Amniotic epithelial cell (primary cell): ENCODE measurements around the gene SPOCK1.
"Not testable (repeated sequence)": the region's sequence is repeated elsewhere in the genome, so short reads cannot be mapped to it uniquely, and the experiment has no call there.

Source experiments
- DNase-seq: peaks from one replicate; pipeline ENCODE4 v3.0.0-alpha.2; 2010; ENCODE audit warnings: low read depth

SPOCK1 gene

DNA sequence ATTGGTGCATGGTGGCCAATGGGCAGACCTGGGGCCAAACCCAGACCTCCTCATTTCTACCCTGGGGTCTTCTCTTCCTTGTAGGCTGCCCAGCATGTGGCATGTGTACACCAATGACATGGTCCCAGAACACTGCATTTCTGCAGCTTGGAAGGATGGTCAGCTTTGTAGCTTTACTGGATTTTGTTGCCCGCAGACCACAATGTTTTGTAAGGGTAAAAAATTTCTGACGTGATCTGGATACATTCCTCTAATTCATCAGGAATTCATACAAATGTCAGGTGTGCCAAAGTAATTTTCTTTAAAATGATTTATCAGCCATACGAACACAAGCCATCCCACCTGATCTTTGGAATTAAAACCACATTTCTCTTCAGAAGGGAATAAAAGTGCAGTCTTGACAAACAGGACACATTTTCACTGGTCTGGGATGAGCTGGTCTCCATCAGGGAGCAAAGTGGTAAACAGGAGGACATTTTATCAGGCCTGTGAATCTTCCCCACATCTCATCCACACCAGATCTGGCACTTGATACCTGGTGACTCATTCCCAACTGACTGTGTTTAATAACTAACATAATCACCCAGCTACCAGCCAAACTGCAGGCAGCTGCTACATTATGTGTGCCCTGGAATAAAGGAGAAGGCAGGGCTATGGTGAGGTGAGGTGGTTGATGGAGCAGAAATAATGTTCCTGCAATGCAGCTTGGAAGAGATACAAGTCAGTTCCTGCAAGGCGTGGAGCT is 103.9 kb downstream of the SPOCK1 start:
- peak; percentile 41 for DNase-seq

DNA sequence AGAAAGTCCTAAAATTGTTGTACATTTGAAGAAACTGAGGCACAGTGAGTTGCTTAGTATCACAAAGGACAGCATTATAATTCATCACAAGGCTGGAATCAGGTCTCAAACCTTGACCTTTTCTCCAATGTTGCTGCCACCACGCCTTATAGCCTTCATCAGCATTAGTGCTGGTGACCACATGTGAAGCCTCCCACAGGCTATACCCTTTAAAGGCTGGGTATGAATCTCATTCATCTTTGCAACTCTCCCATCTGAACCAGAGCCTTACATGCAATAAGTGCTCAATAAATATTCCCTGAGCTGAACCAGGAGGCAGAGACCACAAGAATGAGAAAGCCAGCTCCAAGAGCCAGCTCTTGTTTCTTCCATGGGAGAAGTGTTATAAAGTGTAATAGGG is 104.7 kb downstream of the SPOCK1 start:
- DNase-seq = no peak

DNA sequence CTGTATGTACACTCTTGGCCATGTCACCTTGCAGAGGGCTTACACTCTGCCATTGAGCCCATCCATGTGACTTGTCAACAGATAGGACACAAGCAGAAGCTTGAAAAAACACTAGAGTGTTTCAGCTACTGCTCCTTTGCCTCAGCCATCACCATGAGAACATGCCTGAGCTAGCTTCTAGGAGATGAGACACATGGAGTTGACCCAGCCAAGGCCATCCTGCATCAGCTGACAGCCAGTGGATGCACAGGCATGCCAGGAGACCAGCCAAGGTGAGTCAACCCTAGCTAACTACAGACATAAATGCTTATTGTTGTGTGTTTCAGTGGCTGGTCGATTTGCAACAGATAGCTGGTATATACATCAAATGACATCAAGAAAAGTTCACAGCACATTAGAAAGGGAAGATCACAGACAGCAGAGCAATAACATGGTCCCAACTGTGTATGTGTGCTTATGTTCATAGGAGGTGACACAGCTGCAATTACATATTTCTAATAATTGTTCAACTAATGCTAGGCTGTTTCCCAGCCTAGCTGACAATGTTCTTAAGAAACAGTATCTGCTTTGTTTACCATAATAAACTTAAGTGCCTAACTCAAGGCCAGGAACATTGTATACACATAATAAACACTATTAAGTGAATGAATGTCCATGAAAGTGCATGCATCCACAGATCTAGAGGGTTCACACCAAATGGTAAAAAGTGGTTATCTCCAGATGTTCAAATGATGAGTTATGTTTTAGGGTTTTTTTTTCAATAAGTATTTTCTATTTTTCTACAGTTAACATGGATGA is 105.7 kb downstream of the SPOCK1 start:
- DNase-seq = no peak

DNA sequence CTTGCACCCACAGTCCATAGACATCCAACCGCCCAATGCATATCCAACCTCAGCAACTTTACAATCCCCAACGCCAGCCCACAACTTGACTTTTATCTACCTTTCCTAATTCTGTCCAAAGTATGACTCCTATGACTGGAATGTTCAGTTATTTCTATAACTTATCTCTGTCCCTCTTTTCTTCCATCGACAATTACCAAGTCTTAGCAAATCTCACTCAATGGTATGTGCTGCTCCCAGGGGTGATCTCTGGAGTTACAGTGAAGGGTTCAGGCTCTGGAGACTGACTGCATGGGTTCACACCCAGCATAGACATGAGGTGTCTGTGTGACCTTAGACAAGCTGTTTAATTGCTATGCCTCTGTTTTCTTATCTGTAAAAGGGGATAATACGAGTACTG is 106.9 kb downstream of the SPOCK1 start:
- DNase-seq = no peak

DNA sequence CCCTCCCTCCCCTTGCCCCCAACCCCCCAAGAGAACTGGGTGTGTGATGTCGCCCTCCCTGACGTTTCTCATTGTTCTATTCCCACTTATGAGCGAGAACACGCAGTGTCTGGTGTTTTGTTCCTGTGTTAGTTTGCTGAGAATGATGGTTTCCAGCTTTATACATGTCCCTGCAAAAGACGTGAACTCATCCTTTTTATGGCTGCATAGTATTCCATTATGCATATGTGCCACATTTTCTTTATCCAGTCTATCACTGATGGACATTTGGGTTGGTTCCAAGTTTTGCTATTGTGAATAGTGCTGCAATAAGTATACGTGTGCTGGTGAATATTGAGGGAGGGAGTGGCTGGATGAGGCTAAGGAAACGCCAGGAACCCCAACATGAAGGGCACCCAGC is 108.1 kb downstream of the SPOCK1 start:
- not testable (repeated sequence) for DNase-seq

DNA sequence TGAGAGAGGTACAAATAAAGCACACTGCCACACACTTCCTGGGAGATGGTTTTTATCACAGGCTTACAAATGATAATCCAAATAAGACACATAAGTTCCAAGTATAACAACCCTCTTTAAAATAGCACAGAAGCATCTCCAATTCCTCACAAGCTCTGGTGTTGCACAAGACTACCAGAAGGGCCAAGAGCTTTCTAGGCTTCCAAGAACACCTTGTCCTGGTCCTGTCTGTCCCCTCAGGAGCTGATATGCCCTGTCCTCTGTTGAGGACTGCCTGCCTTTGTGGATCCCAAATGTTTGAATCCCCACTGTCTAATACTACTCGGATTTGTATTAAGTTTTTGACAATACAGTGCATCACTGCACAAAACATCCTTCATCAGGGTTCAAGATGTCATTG is 110.1 kb downstream of the SPOCK1 start:
- no peak for DNase-seq

DNA sequence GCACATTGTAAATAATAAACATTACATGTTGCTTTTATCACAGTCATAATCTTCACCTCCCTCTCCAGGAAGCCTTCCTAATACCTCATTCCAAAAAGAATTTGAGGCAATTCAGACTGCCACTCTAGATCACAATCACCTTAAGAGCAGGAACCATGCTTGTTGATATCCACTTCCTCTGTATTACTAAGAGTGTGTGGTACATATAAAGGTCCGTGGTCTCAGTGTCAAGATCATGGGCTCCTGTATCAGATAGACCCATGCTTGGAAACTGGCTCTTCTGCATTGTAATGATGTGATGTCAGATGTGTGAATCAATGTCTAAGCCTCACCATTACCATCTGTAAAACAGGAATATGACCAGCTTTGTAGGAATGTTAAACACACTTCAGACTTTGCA is 114.1 kb downstream of the SPOCK1 start:
- no peak for DNase-seq

DNA sequence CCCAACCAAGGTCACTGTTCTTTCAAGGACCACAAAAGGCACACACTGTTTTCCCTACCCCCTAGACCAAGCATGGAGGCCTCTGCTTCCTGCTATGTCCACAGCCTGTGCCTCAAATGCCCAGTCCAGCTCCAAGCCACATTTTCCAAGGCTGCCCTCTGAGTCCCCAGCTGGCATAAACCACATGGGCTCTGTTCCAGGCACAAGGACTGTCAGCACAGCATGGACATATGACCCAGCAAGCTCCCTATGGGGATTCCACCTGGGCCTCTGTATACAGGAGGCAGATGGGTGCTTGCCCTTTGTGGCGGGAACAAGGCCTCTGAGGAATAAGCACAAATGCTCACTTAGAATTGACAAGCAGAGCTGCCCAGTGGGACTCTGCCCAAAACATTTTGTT is 115.2 kb downstream of the SPOCK1 start:
- DNase-seq = no peak

DNA sequence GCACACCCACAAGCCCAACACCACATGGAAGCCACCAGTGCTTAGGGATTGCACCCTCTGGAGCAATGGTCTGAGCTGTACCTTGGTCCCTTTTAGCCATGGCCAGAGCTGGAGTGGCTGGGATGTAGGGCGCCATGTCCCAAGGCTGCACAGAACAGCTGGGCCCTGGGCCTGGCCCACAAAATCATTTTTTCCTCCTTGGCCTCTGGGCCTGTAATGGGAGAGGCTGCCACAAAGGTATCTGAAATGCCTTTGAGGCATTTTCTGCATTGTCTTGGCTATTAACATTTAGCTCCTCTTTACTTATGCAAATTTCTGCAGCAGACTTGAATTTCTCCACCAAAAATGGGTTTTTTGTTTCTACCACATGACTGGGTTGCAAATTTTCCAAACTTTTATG is 117.6 kb downstream of the SPOCK1 start:
- DNase-seq = no peak

DNA sequence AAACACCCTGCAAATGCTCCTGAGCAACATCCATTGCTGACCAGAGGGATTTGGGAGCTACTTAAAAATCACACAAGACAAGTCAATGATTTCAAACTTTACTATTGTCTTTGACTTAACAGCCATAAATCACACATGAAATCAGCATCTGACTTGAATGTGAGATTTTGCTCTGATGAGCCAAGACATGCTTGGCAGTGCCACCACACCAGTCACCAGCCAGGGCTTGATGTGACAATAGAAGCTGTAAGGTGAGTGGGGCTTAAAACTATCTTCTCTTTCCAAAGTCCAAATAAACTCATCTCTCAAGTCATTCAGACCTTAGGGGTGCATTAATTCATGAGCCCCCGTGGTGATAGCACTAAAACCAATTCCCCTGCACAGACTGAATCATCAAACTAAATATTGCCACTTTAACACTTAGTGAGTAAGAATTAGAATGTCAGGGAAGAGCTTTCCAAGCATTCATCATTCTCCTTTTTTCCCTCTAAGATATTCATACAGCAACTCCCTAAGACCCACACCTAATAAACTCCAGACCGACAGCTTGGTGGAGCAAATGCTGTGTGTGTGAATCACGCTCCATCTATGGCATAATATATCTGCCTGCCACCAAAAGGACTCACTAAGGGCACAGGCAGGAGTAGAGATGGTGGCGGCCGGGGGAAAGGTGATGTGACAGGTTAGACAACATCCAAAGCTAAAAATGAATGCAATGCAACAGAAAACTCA is 119.4 kb downstream of the SPOCK1 start:
- DNase-seq = no peak

DNA sequence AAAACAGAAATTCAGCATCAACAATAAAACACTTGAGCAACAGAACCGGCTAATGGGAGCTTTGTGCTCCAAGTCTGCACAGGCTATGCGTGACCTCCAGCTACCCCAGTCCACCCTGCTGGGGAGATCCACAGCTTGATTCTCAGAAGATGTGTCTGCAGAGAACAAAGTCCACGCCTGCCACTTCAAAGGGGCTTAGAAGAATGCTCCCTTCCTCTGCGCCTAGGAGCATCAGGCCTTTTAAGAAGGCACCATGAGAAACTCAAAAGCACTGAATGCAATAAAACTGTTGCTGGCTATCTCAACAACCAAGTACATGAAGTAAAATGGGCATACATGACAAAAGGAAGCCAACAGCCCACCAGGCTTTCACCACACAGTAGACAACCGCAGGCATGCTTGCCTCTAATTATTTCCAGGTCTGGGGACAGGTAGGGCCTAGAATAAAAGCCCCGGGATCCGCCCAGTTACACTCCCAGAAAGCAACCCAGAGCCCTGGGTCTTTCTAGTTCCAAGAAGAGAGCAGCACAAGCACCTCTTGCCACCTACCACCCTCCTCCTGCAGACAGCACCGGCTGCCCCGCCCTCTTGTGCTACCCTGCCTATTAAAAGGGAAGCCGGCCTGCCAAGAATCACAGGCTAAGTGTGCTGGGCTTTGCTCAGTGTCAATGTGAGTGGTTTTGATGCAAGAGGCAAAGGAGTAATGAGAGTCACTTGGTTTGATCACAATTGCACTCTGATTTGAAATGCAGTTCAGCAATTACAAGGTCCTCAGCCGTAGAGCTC is 123.2 kb downstream of the SPOCK1 start:
- no peak for DNase-seq

DNA sequence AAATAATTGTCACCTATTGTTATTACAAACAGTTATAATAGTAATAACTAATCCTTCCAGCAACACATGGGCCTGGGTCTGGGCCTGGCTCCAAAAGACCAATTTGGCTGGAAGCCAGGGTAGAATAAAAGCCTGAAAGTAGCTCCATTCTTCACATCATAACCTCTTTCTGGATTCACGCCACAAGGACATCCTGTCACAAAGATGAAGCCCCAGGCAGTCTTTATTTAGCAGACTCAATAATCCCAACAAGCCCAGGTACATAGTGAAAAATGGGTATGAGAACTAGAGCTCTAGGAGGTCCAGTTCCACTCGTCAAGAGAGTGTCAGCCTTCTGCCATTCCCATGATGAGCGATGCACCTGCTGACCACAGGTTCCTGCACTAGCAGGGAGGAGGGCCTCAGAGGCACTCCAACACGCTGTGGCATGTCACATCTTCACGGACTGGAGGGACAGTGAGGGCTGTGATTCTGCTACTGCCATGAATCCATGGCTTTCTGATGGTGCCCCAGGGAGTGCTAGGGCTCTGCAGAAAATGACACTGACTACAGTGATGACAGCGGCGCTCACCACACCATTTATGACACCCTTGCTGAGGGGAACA is 124.9 kb downstream of the SPOCK1 start:
- DNase-seq = no peak

DNA sequence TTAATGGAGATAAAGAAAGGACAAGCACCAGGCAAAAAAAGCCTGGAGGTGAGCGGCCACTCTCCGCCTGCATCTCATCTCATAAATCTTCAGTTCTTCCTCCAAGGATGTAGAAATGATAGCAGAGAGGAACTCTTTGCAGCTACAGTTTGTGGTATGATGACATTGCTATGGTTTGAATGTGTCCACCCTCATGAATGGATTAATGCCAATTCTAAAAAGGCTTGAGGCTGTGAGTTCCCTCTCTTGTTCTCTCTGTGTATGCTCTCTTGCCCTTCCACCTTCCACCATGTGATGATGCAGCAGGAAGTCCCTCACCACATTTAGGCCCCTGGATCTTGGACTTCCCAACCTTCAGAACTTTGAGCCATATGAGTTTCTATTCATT is 126.4 kb downstream of the SPOCK1 start:
- DNase-seq = no peak

DNA sequence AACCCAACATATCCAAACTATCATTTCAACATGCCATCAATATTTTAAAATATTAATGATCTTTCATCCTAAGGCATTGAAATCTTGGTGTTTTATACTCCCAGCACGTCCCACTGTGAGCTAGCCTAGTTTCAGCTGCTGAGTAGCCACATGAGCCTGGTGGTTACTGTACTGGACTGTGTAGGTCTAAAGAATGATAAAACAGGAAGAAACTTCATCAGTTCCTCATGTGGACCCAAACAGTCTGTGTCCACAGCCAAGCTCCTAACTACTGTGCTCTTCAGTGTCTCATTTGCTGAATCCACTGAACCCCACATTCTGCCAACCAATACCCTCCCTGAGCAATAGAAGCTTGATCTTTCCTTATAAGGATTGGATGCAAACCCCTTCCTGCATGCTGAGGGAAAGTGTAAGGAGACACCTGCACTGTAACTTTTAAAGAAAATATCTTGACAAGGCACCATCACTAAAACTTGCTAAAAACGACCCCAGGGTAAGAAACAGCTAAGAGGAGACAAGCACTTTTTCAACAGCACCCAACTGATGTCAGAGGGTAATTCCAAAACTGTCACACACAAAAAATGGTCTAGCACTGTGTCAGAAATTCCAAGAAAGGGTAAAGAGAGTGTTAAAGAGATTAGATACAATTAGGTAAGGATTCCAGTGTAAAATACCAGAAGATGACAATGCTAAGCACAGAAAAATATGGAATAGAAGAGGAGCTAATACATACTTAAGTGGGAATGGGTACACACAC is 126.9 kb downstream of the SPOCK1 start:
- DNase-seq = no peak

DNA sequence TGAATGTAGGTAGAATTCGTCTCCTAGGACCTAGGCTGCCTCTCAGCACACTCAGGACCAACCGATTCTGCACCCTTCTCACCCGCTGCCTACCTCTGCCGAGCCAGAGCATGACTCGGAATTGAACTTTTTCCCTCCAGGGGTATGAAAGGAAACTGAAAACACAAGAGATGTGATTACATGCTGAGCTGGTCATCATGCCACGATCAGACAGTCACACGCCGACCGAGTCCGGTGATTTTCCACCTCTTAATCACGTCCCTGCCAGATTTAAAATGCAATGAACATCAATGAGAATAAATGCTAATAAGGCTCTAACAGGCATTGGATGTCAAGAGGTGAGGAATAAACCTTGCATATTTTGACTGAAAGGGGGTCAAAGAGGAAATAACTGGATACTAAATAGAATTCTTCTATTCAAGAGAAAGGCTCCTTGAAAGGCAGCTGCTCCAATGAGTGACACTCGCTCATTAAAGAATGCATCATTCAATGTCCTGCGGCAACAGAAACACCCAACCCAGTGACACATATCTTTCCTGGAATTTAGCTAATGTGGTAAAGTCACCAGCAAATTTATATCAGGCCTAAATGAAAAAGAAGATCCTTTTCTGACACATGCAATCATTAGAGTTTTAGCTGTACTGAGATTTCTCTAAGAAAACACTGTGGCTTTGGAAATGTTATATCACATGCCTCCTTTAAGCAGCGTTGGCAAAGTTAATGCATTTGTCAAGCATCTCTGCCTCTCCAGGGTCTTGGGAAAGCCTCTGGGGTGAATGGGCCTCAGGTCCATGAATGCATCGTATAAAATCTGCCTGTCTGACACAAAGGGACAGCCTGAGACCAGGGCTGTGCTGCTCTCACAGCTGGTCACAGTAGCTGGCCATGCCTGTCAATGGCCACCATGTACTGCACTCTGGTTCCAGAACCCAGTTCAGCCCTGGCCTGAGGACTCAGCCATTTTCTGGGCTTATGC is 128.7 kb downstream of the SPOCK1 start:
- DNase-seq = no peak

DNA sequence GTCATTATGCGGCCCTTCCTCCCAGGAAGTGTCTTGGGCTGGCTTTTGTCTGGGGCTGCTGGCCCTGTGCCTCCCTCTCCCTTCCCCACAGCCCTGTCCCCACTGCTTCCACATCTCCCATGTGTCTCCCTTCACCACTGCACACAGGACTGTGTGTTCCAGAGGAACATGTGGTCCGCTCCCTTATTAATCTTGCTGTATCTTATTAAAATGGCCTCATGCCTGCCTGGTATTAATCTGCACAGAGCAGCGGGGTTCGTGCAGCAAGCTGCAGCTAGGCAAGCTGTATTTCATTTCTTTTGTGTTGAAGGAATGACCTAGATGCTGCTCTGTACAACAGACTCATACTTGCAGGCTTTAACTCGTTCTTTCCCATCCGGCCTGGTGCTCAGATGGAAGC is 130.5 kb downstream of the SPOCK1 start:
- no peak for DNase-seq

DNA sequence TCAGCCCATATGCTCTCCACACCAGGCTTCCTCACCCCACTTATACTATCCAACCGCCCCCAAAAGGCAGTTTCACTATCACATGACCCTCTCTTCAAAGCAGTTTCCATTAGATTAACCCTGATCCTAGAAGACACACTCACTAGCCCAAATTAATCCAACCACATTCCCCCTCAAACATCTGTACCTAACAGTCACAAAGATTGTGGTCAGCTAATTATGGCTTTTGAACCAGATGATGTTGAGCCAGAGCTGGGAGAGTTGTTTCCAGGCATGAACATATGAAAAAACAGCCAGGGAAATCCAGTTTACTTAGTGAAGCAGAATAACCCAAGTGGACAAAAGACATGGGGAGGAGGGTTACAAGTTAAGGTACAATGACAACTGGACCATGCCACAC is 131.2 kb downstream of the SPOCK1 start:
- no peak for DNase-seq

DNA sequence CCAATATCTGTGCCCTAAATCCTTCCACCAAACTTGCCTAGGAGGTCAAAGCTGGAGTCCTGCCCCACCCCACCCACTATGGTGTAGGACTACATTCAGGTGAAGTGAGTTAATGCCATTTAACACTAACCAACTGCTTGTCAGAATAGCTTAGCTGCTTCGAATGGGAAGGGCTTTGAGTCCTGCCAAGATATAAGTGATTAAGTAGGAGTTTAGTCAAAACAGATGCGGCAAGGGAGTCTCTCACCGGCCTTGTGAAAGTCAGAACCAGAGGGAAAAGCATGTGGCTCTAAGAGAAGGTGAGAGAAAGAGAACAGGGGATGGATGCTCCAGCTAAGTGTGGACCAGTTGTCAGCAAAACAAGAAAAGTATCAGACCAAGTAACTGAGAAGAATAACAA is 132.6 kb downstream of the SPOCK1 start:
- peak; percentile 38 for DNase-seq

DNA sequence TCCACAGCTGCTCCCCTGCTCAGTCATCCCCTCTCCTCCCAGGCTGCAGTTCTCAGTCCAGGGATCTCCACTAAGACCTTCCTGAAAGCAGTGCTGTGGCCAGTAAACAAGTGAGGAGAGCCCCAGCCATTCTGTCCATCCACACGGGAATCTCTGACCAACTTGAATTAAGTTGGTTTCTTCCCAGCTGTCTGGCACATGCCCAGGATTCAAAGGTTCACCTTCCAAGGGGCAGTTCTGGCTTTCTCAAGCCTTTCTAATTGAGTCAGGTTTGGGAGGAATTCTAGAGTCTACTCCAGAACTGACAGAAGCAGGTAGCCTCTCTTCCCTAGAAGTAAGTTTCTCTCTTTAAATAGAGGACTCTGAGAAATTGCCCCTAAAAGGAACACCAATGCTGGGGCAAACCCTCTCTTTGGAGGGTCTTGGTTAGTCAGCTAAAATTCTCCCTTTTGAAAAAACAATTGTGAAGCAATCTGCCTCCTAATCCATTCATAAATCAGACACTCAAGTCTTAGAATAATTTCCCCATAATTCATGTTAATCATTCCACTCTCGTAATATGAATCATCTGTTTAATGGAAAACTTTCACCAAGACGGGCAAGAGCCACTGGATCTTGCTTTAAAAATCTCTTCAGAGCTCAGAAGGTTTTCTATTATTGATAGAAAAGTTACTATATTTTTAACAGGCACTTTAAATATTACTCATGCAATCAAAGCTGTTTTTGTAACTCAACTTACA is 133.8 kb downstream of the SPOCK1 start:
- DNase-seq = peak; percentile 63
